ENCODE measurements around the gene DCC. TPM values are rescaled to one million over a fixed set of nuclear protein-coding genes. Genes with fewer than 3 reads are reported as not detected.

Gene DCC
- total RNA-seq, 1 experiment from 2014 or later, result 0.72 TPM

- Mint-ChIP-seq H3K36me3 (no peaks in the 10 kb centered on the region), H3K27ac (no peak overlapping the region), H3K4me1 (peaks cover 32% of the 10 kb centered on the region), H3K27me3 (ENCODE audit: low read depth) (no peaks in the 10 kb centered on the region), H3K4me3 (no peak overlapping the region), H3K9me3 (no peaks in the 10 kb centered on the region)
- ATAC-seq (no peak), DNase-seq (ENCODE audit: low spot score) (no peak)
- CTCF ChIA-PET, result no interaction called here
- POLR2A ChIA-PET, result no interaction called here
- TF ChIP-seq PRRX2 (CRISPR knock-in tag; IDR thresholded peaks at IDR 0.05), result no peak
- TF ChIP-seq, protein P1, sequence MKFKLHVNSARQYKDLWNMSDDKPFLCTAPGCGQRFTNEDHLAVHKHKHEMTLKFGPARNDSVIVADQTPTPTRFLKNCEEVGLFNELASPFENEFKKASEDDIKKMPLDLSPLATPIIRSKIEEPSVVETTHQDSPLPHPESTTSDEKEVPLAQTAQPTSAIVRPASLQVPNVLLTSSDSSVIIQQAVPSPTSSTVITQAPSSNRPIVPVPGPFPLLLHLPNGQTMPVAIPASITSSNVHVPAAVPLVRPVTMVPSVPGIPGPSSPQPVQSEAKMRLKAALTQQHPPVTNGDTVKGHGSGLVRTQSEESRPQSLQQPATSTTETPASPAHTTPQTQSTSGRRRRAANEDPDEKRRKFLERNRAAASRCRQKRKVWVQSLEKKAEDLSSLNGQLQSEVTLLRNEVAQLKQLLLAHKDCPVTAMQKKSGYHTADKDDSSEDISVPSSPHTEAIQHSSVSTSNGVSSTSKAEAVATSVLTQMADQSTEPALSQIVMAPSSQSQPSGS (CRISPR knock-in tag; IDR thresholded peaks at IDR 0.05; ENCODE audit: borderline replicate concordance, low read depth), result no peak
- TF ChIP-seq, protein P2, sequence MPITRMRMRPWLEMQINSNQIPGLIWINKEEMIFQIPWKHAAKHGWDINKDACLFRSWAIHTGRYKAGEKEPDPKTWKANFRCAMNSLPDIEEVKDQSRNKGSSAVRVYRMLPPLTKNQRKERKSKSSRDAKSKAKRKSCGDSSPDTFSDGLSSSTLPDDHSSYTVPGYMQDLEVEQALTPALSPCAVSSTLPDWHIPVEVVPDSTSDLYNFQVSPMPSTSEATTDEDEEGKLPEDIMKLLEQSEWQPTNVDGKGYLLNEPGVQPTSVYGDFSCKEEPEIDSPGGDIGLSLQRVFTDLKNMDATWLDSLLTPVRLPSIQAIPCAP (CRISPR knock-in tag; IDR thresholded peaks at IDR 0.05), result no peak
- TF ChIP-seq, protein P3, sequence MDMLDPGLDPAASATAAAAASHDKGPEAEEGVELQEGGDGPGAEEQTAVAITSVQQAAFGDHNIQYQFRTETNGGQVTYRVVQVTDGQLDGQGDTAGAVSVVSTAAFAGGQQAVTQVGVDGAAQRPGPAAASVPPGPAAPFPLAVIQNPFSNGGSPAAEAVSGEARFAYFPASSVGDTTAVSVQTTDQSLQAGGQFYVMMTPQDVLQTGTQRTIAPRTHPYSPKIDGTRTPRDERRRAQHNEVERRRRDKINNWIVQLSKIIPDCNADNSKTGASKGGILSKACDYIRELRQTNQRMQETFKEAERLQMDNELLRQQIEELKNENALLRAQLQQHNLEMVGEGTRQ (CRISPR knock-in tag; IDR thresholded peaks at IDR 0.05), result no peak
- TF ChIP-seq GABPB1 (CRISPR knock-in tag; IDR thresholded peaks at IDR 0.05), result no peak
- no peak for TF ChIP-seq TEAD1 (CRISPR knock-in tag; IDR thresholded peaks at IDR 0.05)
- TF ChIP-seq NR2C2 (CRISPR knock-in tag; IDR thresholded peaks at IDR 0.05), result no peak
- no peak for TF ChIP-seq MAX (CRISPR knock-in tag; IDR thresholded peaks at IDR 0.05)
- TF ChIP-seq, protein P4, sequence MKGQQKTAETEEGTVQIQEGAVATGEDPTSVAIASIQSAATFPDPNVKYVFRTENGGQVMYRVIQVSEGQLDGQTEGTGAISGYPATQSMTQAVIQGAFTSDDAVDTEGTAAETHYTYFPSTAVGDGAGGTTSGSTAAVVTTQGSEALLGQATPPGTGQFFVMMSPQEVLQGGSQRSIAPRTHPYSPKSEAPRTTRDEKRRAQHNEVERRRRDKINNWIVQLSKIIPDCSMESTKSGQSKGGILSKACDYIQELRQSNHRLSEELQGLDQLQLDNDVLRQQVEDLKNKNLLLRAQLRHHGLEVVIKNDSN (CRISPR knock-in tag; IDR thresholded peaks at IDR 0.05), result no peak
- no peak for TF ChIP-seq ATF1 (CRISPR knock-in tag; IDR thresholded peaks at IDR 0.05)
- TF ChIP-seq ZNF232 (CRISPR knock-in tag; IDR thresholded peaks at IDR 0.05), result no peak
- TF ChIP-seq CBFB (CRISPR knock-in tag; IDR thresholded peaks at IDR 0.05; ENCODE audit: low read depth), result no peak
- no peak for TF ChIP-seq ZNF219 (CRISPR knock-in tag; IDR thresholded peaks at IDR 0.05; ENCODE audit: borderline replicate concordance)
- TF ChIP-seq GRHL2 (CRISPR knock-in tag; IDR thresholded peaks at IDR 0.05; ENCODE audit: insufficient replicate concordance, severe bottlenecking), result no peak
Measured at GRCh38 chr18:53422896-53423295, 1082.9 kb downstream of the DCC start.

DNA sequence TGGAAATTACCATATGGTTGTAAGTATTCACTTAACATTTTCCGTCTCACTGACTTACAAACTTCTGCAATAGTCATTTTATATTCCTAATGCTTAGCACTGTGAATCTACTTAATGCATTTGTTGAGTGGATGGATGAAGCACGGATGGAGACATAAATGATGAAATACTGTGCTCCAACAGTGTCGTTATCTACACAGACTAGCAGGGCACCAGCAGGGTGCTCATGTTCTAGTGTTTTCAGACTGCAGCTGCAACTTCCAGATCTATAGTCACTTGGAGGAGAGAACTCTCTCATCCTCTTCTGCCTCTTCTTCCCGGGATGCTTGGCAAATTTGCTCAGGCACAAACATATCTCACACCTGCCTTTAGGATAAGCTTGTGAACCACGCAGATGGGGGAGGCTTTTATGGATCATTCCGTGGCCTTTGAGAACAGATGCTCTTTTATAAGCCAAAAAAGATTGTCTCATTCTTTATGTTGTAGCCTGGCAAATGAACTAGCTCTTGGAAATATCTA is 1086.7 kb downstream of the DCC start:
- Mint-ChIP-seq H3K36me3 (no peaks in the 10 kb centered on the region), H3K9me3 (no peaks in the 10 kb centered on the region), H3K4me1 (peaks cover 20% of the 10 kb centered on the region), H3K27ac (no peak overlapping the region), H3K27me3 (ENCODE audit: low read depth) (no peaks in the 10 kb centered on the region), H3K4me3 (no peak overlapping the region)
- no peak for ATAC-seq
- POLR2A ChIA-PET, result no interaction called here
- DNase-seq (ENCODE audit: low spot score), result no peak
- CTCF ChIA-PET, result no interaction called here
- TF ChIP-seq, protein P5, sequence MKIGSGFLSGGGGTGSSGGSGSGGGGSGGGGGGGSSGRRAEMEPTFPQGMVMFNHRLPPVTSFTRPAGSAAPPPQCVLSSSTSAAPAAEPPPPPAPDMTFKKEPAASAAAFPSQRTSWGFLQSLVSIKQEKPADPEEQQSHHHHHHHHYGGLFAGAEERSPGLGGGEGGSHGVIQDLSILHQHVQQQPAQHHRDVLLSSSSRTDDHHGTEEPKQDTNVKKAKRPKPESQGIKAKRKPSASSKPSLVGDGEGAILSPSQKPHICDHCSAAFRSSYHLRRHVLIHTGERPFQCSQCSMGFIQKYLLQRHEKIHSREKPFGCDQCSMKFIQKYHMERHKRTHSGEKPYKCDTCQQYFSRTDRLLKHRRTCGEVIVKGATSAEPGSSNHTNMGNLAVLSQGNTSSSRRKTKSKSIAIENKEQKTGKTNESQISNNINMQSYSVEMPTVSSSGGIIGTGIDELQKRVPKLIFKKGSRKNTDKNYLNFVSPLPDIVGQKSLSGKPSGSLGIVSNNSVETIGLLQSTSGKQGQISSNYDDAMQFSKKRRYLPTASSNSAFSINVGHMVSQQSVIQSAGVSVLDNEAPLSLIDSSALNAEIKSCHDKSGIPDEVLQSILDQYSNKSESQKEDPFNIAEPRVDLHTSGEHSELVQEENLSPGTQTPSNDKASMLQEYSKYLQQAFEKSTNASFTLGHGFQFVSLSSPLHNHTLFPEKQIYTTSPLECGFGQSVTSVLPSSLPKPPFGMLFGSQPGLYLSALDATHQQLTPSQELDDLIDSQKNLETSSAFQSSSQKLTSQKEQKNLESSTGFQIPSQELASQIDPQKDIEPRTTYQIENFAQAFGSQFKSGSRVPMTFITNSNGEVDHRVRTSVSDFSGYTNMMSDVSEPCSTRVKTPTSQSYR (CRISPR knock-in tag; IDR thresholded peaks at IDR 0.05), result no peak
- no peak for TF ChIP-seq KAT7 (CRISPR knock-in tag; IDR thresholded peaks at IDR 0.05; ENCODE audit: borderline replicate concordance)
- TF ChIP-seq ZMAT4 (CRISPR knock-in tag; IDR thresholded peaks at IDR 0.05), result no peak
- TF ChIP-seq, protein P6, sequence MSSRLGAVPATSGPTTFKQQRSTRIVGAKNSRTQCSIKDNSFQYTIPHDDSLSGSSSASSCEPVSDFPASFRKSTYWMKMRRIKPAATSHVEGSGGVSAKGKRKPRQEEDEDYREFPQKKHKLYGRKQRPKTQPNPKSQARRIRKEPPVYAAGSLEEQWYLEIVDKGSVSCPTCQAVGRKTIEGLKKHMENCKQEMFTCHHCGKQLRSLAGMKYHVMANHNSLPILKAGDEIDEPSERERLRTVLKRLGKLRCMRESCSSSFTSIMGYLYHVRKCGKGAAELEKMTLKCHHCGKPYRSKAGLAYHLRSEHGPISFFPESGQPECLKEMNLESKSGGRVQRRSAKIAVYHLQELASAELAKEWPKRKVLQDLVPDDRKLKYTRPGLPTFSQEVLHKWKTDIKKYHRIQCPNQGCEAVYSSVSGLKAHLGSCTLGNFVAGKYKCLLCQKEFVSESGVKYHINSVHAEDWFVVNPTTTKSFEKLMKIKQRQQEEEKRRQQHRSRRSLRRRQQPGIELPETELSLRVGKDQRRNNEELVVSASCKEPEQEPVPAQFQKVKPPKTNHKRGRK (CRISPR knock-in tag; IDR thresholded peaks at IDR 0.05; ENCODE audit: borderline replicate concordance), result no peak
- TF ChIP-seq ERG (CRISPR knock-in tag; IDR thresholded peaks at IDR 0.05), result no peak
- TF ChIP-seq, protein P4 (CRISPR knock-in tag; IDR thresholded peaks at IDR 0.05), result no peak
- TF ChIP-seq SMAD3 (CRISPR knock-in tag; IDR thresholded peaks at IDR 0.05; ENCODE audit: borderline replicate concordance), result no peak
- TF ChIP-seq CTCF (IDR thresholded peaks at IDR 0.05), result no peak
- TF ChIP-seq RORB (CRISPR knock-in tag; IDR thresholded peaks at IDR 0.05), result no peak
